ENCODE measurements around the gene MPV17L. TPM values are rescaled to one million over a fixed set of nuclear protein-coding genes. Genes with fewer than 3 reads are reported as not detected.
"Not testable (repeated sequence)": the region's sequence is repeated elsewhere in the genome, so short reads cannot be mapped to it uniquely, and the experiment has no call there.

Gene MPV17L
- total RNA-seq, 1 donor from 2014 or later = not detected

GRCh38 chr16:15409476-15409875 is 13.9 kb downstream of the MPV17L start:
- intact Hi-C loops (cut with micrococcal nuclease) = not testable (repeated sequence)

- intact Hi-C loops (cut with micrococcal nuclease) = no loop called here
Observed at GRCh38 chr16:15415511-15415985, 20.0 kb downstream of the MPV17L start.

- intact Hi-C loops (cut with micrococcal nuclease) = no loop called here
Observed at GRCh38 chr16:15417197-15417596, 21.6 kb downstream of the MPV17L start.

- intact Hi-C loops (cut with micrococcal nuclease) = no loop called here
Observed at GRCh38 chr16:15418206-15418605, 22.7 kb downstream of the MPV17L start.

GRCh38 chr16:15421696-15422095 is 26.1 kb downstream of the MPV17L start:
- intact Hi-C loops (cut with micrococcal nuclease) = not testable (repeated sequence)

GRCh38 chr16:15422222-15422621 is 26.7 kb downstream of the MPV17L start:
- intact Hi-C loops (cut with micrococcal nuclease) = no loop called here

GRCh38 chr16:15425861-15426260 is 30.3 kb downstream of the MPV17L start:
- intact Hi-C loops (cut with micrococcal nuclease) = loop anchor here (2.0 to 5.0 kb wide), 5 partner anchors 81 to 769 kb away; partner anchors contain the start of gene MARF1

GRCh38 chr16:15426796-15427195 is 31.2 kb downstream of the MPV17L start:
- intact Hi-C loops (cut with micrococcal nuclease) = loop anchor here (1.0 to 5.0 kb wide), 7 partner anchors 81 to 768 kb away; partner anchors contain the start of gene MARF1

- intact Hi-C loops (cut with micrococcal nuclease) = loop anchor here (1.0 to 5.0 kb wide), 7 partner anchors 80 to 767 kb away; partner anchors contain the start of gene MARF1
Observed at GRCh38 chr16:15427648-15428239, 32.2 kb downstream of the MPV17L start.

- intact Hi-C loops (cut with micrococcal nuclease) = not testable (repeated sequence)
Observed at GRCh38 chr16:15430884-15431283, 35.3 kb downstream of the MPV17L start.

- intact Hi-C loops (cut with micrococcal nuclease) = no loop called here
Observed at GRCh38 chr16:15434079-15434424, 38.5 kb downstream of the MPV17L start.

GRCh38 chr16:15434425-15435215 is 39.1 kb downstream of the MPV17L start, which contains the start of gene BMERB1:
Gene BMERB1, plus strand, starts transcription at chr16:15434588. Its CDS starts 66 bp downstream, at chr16:15434654.
- intact Hi-C loops (cut with micrococcal nuclease) = no loop called here

- intact Hi-C loops (cut with micrococcal nuclease) = no loop called here
Observed at GRCh38 chr16:15435216-15435864, 39.8 kb downstream of the MPV17L start.

- intact Hi-C loops (cut with micrococcal nuclease) = no loop called here
Observed at GRCh38 chr16:15439102-15439501, 43.5 kb downstream of the MPV17L start.

GRCh38 chr16:15439521-15439920 is 44.0 kb downstream of the MPV17L start:
- intact Hi-C loops (cut with micrococcal nuclease) = no loop called here

GRCh38 chr16:15440852-15441251 is 45.3 kb downstream of the MPV17L start:
- intact Hi-C loops (cut with micrococcal nuclease) = no loop called here

GRCh38 chr16:15442140-15442539 is 46.6 kb downstream of the MPV17L start:
- intact Hi-C loops (cut with micrococcal nuclease) = not testable (repeated sequence)

- intact Hi-C loops (cut with micrococcal nuclease) = no loop called here
Observed at GRCh38 chr16:15443753-15444152, 48.2 kb downstream of the MPV17L start.

GRCh38 chr16:15444264-15444663 is 48.7 kb downstream of the MPV17L start:
- intact Hi-C loops (cut with micrococcal nuclease) = no loop called here

- intact Hi-C loops (cut with micrococcal nuclease) = no loop called here
Observed at GRCh38 chr16:15445450-15445849, 49.9 kb downstream of the MPV17L start.

GRCh38 chr16:15446901-15447300 is 51.3 kb downstream of the MPV17L start:
- intact Hi-C loops (cut with micrococcal nuclease) = no loop called here

- intact Hi-C loops (cut with micrococcal nuclease) = no loop called here
Observed at GRCh38 chr16:15450624-15451023, 55.1 kb downstream of the MPV17L start.
